Stimulated activated CD8-positive, alpha-beta memory T cell treated with anti-CD3 and anti-CD28 coated beads, Interleukin-2, amount 100 ng/mL, for 48 hours (primary cell): Measurements from ENCODE around the gene MATN1.

ENCODE experiments used
- DNase-seq, 2 donors: peaks; one replicate each; pipeline ENCODE4 v3.0.0-alpha.2; 2020; ENCODE audit warnings: low read depth in 2 of 2

MATN1 gene

DNA sequence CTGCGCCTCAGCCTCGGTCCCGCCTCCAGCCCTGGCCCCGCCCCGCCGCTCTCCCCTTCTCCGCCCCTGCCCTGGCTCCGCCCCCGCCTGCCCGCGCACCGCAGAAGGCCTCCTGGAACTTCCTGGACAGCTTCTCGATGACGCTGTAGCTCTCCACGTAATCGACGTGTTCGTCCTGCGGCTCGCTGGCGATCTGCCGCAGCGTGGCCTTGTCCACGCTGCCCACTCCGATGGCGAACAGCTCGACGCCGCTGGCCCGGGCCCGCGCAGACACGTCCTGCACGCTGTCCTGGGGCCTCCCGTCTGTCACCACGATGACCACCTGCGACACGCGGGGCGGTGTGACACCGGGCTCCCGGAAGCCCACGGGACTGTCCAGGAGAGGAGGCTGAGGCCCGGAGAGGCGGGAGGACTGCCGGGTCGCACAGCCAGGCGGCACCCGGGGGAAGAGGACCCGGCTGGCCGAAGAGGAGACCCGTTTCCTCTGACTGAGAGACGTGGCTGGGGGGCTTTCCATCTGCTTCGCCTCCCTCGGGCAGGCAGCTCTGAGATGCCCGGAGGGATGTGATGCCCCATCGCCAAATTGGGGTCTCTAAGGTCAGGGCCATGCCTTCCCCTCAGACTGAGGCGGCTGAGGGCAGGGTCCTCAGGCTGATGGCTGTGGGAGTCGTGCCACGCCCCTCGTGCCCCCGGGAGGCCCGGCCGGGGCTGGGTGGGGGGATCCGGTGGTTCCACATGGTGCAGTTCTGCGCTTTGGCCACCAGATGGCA lies 4.6 kb downstream of the MATN1 start:
- DNase-seq, result peak; percentile 73 to 74

DNA sequence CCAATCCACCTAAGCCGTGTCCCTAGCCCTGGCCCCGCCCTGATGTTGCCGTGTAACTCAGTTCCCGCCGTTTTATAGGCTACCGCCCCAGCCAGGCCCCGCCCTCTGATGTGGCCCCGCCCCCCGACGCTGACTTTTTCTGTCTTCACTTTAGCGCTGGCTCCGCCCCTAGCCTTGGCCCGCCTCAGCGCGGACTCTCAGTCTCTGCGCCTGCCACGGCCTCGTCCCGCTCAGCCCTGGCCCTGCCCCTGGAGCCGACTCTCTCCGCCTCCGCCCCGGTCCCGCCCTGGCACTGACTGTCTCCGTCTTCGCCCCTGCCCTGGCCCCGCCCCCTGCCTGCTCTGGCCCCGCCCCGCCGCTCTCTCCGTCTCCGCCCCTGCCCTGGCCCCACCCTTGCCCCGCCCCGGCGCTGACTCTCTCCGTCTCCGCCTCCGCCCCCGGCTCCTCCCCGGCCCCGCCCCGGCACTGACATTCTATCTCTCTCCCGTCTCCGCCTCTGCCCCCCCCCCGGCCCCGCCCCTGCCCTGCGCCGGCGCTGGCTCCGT lies 5.2 kb downstream of the MATN1 start:
- DNase-seq, result peak; percentile 99

DNA sequence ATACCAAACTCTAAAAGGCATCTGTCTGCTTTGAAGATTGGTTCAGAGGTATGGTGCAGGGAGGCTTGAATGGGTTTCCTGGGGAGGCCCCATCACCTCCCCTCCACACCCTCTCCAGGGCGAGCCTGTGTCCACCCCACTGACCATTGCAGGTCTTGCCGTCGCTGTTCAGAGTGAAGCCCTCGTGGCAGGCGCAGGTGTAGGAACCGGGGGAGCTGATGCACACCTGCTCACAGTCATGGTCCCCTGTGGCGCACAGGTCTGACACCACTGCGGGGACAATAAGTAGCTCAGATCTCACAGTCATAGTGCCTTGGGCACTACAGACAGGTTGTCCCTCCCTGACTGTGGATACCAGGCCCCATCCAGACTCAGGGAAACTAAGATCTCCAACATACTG lies 6.7 kb downstream of the MATN1 start:
- DNase-seq, result no peak

DNA sequence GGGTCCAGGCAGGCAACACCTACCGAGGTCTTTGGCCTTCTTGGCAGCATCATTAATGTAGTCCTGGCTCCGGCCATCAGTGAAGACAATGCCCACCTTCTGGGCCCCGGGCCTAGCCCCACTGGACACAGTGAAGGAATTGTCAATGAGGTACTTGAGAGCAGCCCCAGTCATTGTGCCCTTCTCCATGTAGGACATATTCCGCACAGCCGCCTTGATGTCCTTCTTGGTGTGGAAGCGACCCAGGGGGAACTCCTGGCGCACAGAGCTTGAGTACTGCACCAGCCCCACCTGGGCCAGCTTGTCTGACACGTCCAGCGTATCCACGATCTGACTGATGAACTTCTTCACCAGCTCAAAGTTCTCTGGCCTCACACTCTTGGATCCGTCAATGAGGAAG lies 7.5 kb downstream of the MATN1 start:
- no peak for DNase-seq

DNA sequence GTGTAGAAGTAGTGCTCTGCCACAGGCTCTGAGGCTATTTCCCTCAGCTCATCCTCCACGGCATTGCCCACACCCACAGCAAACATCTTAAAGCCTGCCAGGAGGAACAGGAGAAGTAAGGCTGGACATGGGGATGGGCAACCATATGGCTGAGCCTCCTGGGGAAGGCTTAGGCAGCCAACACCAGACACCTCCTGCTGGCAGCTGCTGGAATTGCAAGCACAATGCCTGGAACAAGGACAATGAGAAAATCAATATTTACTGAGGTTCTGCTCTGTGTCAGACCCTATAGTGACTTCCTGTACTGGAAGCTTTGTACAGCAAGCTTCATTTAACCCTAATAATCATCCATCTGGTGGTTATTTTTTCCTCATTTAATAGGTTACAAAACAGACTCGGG lies 8.2 kb downstream of the MATN1 start:
- DNase-seq, result no peak

DNA sequence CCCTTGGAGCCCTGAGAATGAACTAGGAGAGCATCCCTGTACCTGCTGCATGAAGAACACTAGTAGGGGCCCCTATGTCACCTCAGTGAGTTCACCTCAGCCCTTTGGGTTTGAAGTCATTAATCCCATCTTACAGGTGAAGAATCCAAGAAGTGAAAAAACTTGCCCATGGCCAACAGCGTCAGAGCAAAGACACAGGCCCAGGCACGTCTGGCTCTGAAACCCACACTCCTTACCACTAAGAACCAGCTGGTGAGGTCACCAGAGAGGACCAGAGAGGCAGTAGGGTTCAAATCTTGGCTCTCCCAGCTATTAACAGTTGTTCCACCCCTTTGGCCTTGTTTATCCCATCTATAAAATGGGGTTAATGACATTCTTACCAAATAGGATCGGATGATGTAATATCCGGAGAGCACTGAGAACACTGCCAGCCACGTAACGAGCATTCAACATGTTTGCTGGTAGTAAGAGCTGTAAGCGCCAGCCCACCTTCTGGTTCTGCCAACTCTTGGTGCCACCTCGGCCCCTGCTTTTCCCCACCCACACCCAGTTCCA lies 8.8 kb downstream of the MATN1 start:
- DNase-seq, result no peak

DNA sequence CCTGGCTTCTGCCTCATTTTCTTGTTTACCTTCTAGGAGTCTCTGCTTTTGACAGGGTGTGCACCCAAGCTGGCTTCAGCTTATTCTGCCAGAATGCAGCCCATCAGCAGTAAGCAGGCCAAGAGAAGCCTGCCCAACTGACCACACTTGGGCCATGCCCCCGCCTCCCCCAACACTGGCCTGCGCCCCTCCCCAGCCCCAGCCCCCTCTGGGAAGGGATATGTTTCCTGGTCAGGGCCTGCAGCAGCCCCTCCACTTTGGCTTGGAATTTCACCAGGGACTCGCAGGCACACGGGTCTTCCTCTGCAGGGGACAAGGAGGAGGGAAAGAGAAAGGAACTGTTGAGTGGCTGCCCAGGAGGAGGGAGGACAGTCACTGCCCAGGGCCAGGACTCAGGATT lies 9.4 kb downstream of the MATN1 start:
- no peak for DNase-seq

DNA sequence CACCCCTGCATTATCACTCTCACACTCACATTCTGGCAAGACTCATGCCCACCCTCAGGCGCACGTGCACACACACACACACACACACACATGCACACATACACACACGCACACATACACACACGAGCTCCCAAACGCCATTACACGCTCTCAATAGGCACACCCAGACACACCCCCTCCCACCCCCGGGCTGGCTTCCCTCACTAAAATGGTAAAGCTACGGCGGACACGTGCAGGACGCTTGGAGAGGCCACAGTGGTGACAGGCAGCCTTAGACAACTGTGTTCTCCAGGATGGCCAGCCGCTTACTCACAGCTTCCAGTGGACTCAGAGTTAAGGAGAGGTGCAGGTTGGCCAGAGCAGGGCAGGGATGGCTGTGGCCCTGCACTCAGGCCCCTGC lies 10.1 kb downstream of the MATN1 start:
- DNase-seq, result no peak

DNA sequence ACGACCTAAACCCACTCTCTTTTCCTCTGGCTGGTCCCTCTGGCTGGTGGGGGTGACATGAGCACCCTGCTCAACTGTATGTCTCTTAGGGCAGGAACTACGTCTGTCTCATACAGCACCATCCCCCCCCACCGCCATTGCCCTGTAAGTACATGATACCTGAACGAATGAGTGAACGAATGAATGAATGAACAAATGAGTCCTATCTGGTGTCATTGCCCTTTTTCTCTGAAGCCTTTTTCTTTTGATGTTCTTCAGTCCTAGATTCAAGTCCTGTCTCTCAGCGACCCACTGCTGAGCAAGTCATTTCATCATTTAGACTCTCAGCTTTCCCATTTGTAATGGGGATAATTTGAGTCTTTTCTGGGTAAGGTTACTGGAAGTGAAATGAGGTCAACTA lies 10.8 kb downstream of the MATN1 start:
- DNase-seq, result no peak

DNA sequence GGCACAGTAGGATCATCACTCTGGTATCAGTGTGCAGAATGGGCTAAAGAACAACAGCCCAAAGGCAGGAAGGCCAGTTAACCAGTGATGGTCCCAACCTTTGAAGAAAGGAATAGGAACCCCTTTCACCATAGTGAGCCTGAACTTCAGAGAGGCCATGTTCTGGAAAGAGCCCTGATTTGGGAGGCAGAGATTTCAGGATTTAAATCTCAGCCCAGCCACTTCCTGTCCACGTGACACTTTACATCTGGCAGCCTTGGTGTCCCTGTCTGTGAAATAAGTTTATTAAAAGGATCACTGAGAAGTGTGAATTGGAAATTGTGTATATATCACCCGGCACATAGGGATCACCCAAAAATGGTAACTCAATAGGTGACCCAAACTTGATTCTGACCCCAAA lies 13.0 kb downstream of the MATN1 start:
- no peak for DNase-seq

DNA sequence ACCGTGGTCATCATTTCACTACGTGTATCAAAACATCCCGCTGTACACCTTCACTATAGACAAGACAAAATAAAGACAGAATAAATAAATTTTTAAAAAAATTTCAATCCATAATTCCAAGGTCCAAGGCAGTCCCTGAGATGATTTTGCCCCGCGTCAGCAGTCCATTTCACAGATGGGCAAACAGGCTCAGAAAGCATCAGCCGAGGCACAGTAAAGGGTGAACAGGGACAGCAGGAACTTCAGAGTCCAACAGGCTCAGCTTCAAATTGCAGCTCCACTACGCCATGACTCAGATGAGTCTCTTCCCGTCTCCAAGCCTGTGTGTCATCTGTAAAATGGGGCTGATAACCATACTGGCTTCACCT lies 15.0 kb downstream of the MATN1 start:
- DNase-seq, result no peak

DNA sequence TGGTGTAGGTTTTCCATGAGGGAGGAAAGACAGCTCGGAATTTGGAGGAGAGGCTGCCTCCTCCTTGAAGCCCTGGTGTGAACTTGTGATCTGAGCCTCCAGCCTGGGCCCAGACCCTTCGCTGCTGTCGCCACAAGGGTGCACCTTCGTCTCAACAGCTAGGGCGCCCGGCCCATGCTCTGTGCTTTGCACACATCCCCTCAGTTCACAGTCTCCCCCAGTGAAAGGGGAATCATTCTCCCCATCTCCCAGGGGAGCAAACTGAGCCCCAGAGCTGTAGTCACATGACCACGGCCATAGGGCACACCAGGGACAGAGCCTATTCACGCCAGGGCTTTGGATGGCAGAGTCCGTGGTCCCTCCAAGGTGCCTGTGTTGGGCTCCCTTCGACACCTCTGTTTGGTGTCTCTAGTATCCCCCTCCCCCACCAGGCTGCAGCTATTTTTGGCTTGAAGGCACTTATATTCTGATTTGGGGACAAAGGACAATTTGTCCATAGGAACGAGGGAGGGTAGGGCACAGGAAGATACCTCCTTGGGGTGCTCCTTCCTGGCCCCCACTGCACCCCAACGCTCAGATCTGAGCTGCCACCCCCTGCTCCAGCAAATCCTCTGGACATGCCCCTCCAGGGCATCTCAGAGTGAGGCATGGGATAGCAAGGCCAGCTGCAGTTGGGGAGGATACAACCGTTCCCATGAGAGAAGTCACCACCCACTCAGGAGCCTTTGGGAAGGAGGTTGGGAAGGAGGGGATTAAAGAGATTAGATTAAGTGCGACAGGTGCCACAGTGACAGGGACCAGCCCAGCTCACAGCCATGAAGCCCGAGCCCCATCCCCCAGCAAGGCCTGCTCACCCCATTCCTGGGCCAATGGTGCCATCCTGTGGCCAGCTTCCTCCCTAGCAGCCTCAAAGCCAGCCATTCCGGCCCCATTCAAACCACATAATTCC lies 15.7 kb downstream of the MATN1 start:
- DNase-seq, result peak; percentile 52 to 62

DNA sequence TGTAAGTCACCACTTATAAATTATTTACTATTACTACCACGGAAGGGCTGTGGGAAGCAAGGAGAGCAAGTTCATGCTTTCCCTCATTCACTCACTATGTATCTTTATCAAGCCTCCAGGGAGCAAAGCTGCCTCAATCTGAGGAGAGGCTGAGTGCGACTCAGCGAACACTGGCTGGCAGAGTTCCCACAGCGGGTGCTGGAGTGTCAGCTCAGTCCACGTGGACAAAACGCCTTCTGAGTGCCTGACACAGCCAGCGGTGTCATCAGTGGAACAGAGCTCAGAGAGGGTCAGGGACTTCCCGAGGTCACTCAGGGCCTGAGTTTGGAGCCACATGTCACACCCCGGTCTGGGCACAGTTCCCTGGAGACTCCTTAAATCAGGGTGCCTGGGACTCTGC lies 16.9 kb downstream of the MATN1 start:
- no peak for DNase-seq

DNA sequence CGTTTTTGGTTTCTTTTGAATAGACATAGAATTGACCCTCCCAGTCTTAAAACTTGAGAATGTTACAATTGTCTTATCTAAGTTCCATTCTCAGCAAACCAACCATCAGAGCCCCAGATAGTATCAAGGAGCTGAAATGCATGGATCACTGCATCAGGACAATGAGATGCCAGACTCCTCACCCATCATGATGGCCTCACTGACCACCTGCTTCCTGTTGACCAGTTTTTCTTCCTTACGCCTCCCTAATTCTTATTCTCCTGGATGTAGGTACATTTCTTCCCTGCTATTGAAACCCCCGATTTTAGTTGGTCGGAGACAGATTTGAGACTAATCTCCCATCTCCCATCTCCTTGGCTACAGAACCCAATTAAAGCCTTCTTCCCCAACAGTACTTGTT lies 17.7 kb downstream of the MATN1 start:
- no peak for DNase-seq

DNA sequence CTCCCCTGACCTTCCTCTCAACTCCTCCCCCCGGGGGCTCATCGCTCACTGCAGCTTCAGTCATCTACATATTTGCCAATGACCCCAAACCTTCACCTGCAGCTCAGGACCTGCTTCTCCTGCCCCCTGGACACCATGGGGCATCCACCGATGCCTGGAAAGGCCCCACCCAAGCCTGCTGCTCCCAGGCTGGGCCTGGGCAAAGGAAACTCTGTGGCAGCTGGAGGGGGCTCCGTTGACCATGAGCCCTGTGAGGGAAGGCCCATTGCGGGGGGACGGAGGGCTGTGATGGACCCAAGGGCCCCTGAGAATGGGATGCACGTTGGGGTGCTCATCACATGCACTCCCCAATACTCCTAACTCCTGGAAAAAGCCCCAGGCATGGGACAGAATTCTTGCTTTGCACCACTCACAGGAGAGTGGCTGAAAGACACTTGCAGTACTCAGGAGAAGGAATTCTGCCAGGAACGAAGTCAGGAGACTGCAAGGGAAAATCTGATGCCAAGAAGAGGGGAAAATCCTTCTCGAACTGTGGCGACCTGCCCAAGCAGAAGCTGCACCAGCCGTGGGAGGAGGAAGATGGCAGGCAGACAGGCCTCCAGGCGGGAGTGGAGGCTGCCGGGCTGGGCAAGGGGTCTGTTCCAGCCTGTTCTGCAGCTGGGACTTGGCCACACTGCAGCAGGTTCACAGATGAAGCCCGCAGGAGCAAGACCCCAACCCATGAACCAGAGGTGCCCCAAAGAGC lies 18.4 kb downstream of the MATN1 start:
- no peak for DNase-seq

DNA sequence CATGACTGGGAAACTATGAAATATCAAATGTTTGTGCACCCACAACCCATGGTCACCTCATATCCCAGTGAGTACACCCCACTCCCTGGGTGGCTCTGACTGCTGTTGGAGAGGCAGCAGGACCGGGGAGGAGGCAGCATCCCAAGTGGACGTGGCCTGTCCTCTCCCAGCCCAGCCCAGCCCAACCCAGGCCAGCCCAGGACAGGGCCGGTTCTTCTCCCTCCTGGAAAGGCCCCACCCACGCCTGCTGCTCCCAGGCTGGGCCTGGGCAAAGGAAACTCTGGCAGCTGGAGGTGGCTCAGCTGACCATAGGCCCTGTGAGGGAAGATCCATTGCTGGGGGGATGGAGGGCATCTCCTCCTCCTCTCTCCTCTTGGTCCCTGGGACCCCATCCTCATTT lies 19.1 kb downstream of the MATN1 start:
- DNase-seq, result no peak

DNA sequence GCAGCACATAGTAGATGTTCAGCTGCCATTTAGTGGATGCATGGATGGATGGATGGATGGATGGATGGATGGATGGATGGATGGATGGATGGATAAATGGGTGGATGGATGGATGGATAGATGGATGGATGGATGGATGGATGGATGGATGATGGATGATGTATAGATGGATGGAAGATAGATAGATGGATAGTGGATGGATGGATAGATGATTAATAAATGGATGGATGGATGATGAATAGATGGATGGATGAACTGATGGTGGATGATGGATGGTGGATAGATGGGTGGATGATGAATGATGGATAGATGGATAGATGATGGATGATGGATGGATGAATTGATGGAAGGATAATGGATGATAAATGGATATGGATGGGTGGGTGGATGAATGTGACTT lies 20.6 kb downstream of the MATN1 start:
- DNase-seq, result no peak

DNA sequence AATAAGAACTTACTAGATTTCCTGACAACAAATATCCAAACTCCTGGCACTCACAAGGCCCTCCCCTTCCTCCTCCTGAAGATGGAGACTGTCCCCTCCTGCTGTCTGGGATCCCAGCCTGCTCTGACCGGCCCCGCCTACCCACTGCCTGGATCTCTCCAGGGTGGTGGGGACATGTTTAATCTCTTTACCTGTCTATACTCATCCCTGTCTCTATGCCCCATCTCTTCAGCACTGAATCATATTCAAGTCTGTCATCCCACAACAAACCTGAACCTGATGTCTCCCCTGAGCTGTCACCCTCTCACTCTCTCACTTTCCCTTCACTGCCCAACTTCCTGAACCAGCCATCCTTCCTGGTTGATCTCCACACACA lies 22.1 kb downstream of the MATN1 start:
- no peak for DNase-seq

DNA sequence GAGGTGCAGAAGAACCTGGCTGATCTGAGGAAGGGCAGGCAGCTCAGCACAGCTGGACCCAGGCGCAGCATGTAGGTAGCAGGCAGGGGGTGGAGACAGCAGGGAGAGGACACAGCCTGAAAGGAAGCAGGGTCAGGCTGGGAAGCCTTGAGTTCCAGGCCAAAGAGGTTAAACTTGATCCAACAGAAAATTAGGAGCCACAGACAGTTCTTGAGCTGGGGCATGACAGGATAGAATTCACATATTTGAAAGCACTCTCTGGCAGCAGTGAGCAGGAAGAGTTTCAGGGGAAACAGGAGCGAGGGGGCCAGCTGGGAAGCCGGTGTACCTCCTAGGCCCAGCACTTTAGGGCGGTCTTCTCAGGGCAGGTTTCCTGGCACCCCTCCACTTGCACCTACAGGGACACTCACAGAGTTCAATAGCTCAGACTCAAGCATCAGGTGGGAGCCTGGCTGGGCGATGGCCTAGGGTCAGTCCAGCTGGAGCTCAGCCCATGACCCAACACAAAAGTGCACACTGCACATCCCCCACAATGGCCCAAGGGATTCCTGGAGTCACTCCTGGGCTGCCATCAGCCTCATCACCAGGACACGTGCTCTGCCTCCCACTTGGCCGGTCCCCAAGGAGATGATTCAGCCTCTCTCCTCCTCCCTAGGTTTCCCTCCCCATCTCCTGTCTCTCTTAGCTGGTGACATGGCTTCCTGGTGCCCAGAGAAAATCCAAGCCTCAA lies 22.7 kb downstream of the MATN1 start:
- no peak for DNase-seq

DNA sequence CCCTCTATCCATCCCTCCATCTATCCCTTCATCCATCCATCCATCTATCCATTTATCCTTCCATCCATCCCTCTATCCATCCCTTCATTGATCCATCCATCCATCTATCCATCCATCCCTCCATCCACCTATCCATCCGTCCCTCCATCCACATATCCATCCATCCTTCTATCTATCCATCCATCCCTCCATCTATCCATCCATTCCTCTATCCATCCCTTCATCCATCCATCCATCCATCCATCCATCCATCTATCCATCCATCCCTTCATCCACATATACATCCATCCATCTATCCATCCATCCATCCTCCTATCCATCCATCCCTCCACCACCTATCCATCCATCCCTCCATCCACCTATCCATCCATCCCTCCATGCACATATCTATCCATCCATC lies 23.6 kb downstream of the MATN1 start:
- no peak for DNase-seq

DNA sequence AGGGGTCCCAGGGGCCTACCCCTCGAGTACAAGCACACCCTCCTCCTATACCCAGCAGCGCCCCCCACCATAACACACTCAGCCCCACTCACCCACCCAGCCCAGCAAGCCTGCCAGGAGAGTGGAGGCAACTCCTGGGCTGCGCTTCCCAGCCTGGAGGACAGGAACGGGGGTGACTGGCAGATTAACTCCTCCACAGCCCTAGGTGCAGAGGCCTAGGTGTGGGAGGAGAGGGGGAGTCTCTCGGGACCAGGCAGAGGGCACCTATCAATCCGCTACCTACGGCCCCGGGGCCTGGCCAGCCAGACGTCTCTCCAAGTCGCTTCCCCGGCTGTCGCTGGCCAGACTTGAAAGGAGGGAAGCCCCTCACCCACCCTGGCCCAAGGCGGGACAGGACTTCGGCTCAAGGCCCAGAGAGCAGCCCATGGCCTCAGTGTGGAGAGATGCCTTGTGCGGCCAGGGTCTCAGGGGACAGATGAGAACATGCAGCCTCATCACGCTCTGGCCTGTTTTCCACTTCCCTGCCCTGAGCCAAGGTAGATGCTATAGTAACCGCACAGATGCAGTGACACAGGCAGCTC lies 24.9 kb downstream of the MATN1 start:
- no peak for DNase-seq
